Activated gamma-delta T cell (primary cell): ENCODE measurements around the gene PLCG2.
"Not testable (repeated sequence)": the region's sequence is repeated elsewhere in the genome, so short reads cannot be mapped to it uniquely, and the experiment has no call there.

Experiments
- DNase-seq: peaks from one replicate; lab custom pipeline; 2025; lab: John Stamatoyannopoulos, UW

PLCG2 gene

GRCh38 chr16:81912395-81912794 is 133.3 kb downstream of the PLCG2 start:
- DNase-seq: no peak

- DNase-seq: no peak
These were observed 134.1 kb downstream of the PLCG2 start for GRCh38 chr16:81913222-81913621.

GRCh38 chr16:81917375-81917774 is 138.3 kb downstream of the PLCG2 start:
- no peak for DNase-seq

- DNase-seq: no peak
These were observed 139.8 kb downstream of the PLCG2 start for GRCh38 chr16:81918927-81919326.

GRCh38 chr16:81920498-81920897 is 141.4 kb downstream of the PLCG2 start:
- no peak for DNase-seq

- no peak for DNase-seq
These were observed 142.2 kb downstream of the PLCG2 start for GRCh38 chr16:81921085-81921814.

GRCh38 chr16:81921843-81922584 is 142.9 kb downstream of the PLCG2 start:
- DNase-seq: no peak

- no peak for DNase-seq
These were observed 144.2 kb downstream of the PLCG2 start for GRCh38 chr16:81923296-81923695.

GRCh38 chr16:81925016-81925415 is 145.9 kb downstream of the PLCG2 start:
- no peak for DNase-seq

- no peak for DNase-seq
These were observed 146.9 kb downstream of the PLCG2 start for GRCh38 chr16:81926036-81926435.

GRCh38 chr16:81927561-81928185 is 148.6 kb downstream of the PLCG2 start:
- DNase-seq: no peak

GRCh38 chr16:81928271-81928918 is 149.3 kb downstream of the PLCG2 start:
- DNase-seq: no peak

GRCh38 chr16:81928975-81929374 is 149.9 kb downstream of the PLCG2 start:
- DNase-seq: no peak

- DNase-seq: no peak
These were observed 150.8 kb downstream of the PLCG2 start for GRCh38 chr16:81929841-81930240.

GRCh38 chr16:81931927-81932326 is 152.8 kb downstream of the PLCG2 start:
- DNase-seq: no peak

- DNase-seq: no peak
These were observed 153.6 kb downstream of the PLCG2 start for GRCh38 chr16:81932668-81933067.

GRCh38 chr16:81933361-81933760 is 154.3 kb downstream of the PLCG2 start:
- DNase-seq: no peak

- DNase-seq: not testable (repeated sequence)
These were observed 155.6 kb downstream of the PLCG2 start for GRCh38 chr16:81934711-81935110.

GRCh38 chr16:81936209-81937000 is 157.3 kb downstream of the PLCG2 start:
- DNase-seq: no peak

- no peak for DNase-seq
These were observed 158.4 kb downstream of the PLCG2 start for GRCh38 chr16:81937305-81938038.
